Pancreas (tissue), 10 donors: ENCODE measurements around the gene BMP5. TPM values are rescaled to one million over a fixed set of nuclear protein-coding genes. Genes with fewer than 3 reads are reported as not detected.
A peak's percentile ranks its signal among the peaks of the same experiment; 100 is the strongest.
"Not testable (repeated sequence)": the region's sequence is repeated elsewhere in the genome, so short reads cannot be mapped to it uniquely, and the experiment has no call there.

Experiments used
- ATAC-seq, 4 donors: fragments of 200-7000 bp; cut with Tn5 transposase; one replicate each; pipeline versions ENCODE4 v1.8.0 to v1.9.1; 2020; ENCODE audit warnings: mild to moderate bottlenecking in 4 of 4, moderate library complexity in 4 of 4
- DNase-seq, 6 donors: peaks; one replicate each; pipeline ENCODE4 v3.0.0-alpha.2; 2020
- FAIRE-seq: peaks from 2 replicates; lab custom pipeline; 2012; peaks lifted over from hg19 to GRCh38; lab: Jason Lieb, UNC
- H3K27ac ChIP-seq, 4 donors: fragments of 200-600 bp; sonication (generic); 1 replicate in 3 of 4; 2 replicates in 1 of 4; pipeline versions ENCODE4 v1.5.0 to v1.8.0; 2020
- H3K27me3 ChIP-seq, 4 donors: fragments of 200-600 bp; one replicate each; pipeline ENCODE4 v1.8.0; 2021
- H3K36me3 ChIP-seq, 3 donors: fragments of 200-600 bp; sonication (generic) in 1 of 3; one replicate each; pipeline versions ENCODE4 v1.5.0 to v1.8.0; 2020 to 2021
- H3K4me1 ChIP-seq, 3 donors: fragments of 200-600 bp; one replicate each; pipeline ENCODE4 v1.8.0; 2021
- H3K4me3 ChIP-seq, 4 donors: fragments of 200-600 bp; sonication (generic) in 2 of 4; one replicate each; pipeline versions ENCODE4 v1.5.0 to v1.8.0; 2020 to 2021
- H3K9me3 ChIP-seq, 4 donors: fragments of 200-600 bp; one replicate each; pipeline ENCODE4 v1.8.0; 2021
- WGBS, 2 donors: extraction: QIAGEN DNeasy Blood & Tissue Kit; methylation state at CpG; one replicate each; pipeline ENCODE4 v1.1.7; 2013; 5-methylcytosine and 5-hydroxymethylcytosine counted together
- intact Hi-C, 3 donors: fragments of 100-400 bp; cut with DNase I; formaldehyde crosslinking; loops; one replicate each; pipeline versions ENCODE4 v1.11.1 to v1.14.2; 2022
- polyA plus RNA-seq, 2 donors: library from polyadenylated mRNA; stranded (reverse); fragments of 200-250 nt; gene quantifications; one replicate each; pipeline ENCODE4 v1.2.3, GENCODE V29; 2013
- total RNA-seq, 6 donors: library from RNA; stranded (reverse); fragmentation: NEBNext Ultra II Directional in 4 of 6; extraction: Animal tissue kit (Norgen Biotek cat#: 25700) in 4 of 6; gene quantifications; one replicate each; pipeline versions ENCODE4 v1.2.1 to v1.2.4, GENCODE V29; 2021 to 2023
- TF ChIP-seq, protein P1 (sequence below), 4 donors: fragments of 200-600 bp; sonication (generic) in 3 of 4; IDR thresholded peaks; one replicate each; pipeline versions ENCODE4 v1.5.0 to v1.8.0; 2021; ENCODE audit warnings: antibody characterized with exemption in 4 of 4
- donor health status: healthy with polysubstance abuse.
- donor health status: DM: no; HTN: no; CAD: no; lungs with moderate emphysema.
- donor health status: DM: no; HTN: no; CAD: no.
- donor health status: control.
- donor health status: control.
- donor health status: Bipolar disorder and iron deficiency.
- donor health status: DM: yes; HTN: yes; CAD: no.
- donor health status: DM: no; HTN: no; CAD: no.
- donor health status: DM: no; HTN: no; CAD: no.
- donor health status: DM: yes; HTN: yes; CAD: no.

The BMP5 gene
- total and polyA plus RNA-seq, 8 donors, result 0.32 to 6.2 (median 1.0) TPM

GRCh38 chr6:55916188-55916587 lies 40.8 kb upstream of the BMP5 start:
- FAIRE-seq (no peak), DNase-seq (no peak), ATAC-seq (no peak)
- no peaks in the 10 kb centered on the region for H3K36me3 ChIP-seq
- no peak overlapping the region for H3K4me3 ChIP-seq
- no peak overlapping the region for H3K27ac ChIP-seq
- 81 to 92% methylated on average over 2 of the region's 2 CpGs for WGBS, 2 donors
- H3K27me3 ChIP-seq, result no peaks in the 10 kb centered on the region
- intact Hi-C loops, result no loop called here
- H3K4me1 ChIP-seq, result no peaks in the 10 kb centered on the region
- TF ChIP-seq, protein P1, sequence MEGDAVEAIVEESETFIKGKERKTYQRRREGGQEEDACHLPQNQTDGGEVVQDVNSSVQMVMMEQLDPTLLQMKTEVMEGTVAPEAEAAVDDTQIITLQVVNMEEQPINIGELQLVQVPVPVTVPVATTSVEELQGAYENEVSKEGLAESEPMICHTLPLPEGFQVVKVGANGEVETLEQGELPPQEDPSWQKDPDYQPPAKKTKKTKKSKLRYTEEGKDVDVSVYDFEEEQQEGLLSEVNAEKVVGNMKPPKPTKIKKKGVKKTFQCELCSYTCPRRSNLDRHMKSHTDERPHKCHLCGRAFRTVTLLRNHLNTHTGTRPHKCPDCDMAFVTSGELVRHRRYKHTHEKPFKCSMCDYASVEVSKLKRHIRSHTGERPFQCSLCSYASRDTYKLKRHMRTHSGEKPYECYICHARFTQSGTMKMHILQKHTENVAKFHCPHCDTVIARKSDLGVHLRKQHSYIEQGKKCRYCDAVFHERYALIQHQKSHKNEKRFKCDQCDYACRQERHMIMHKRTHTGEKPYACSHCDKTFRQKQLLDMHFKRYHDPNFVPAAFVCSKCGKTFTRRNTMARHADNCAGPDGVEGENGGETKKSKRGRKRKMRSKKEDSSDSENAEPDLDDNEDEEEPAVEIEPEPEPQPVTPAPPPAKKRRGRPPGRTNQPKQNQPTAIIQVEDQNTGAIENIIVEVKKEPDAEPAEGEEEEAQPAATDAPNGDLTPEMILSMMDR (IDR thresholded peaks at IDR 0.05), result no peak
- no peaks in the 10 kb centered on the region for H3K9me3 ChIP-seq

DNA sequence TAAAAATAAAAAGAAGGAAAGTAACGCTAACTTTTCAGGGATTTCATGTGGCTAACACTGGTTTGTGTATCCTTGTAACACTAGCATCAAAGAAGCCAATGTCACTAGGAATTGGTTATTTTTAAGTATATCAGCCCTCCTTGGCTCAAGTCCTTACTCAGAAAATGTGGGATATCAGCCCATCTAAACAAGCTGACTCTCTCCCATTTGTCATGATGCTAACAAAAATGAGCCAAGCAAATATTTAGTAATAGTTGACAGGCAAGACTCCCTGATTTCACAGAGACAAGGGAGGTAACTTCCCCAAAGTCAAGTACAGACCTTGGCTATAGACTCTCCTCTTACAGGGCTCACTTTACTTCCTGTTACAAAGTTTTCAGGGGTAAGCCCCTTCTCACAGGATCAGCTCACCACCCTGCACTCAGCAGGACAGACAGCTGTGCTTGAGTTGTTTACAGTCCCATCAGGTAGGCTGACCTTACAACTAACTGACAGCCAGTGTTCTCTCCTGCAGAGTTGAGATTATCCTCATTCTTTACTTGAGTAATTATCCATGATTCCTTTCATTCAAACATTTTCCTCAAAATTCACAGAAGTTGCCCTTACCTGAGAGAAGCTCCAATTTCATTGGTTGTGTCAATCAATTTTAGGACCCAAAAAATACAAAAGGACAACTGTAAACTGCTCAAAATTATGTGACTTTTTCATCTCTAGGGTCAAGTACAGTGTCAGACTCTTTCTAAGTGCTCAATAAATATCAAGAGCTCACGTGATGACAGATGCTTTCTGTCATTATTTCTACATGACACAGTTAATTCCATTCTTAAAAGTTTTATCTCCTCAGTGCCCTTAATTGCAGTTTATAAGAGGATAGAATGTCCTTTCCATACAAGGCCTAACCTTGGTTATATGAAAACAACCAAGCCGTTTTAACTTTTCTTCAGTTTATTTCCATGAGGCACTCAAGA lies 38.1 kb upstream of the BMP5 start:
- Histone ChIP-seq H3K27me3 (no peaks in the 10 kb centered on the region), H3K36me3 (no peaks in the 10 kb centered on the region), H3K4me1 (no peaks in the 10 kb centered on the region), H3K27ac (no peak overlapping the region), H3K9me3 (no peaks in the 10 kb centered on the region), H3K4me3 (no peak overlapping the region)
- TF ChIP-seq, protein P1 (IDR thresholded peaks at IDR 0.05), result no peak
- 56% methylated on average over 3 of the region's 3 CpGs for WGBS, 2 donors
- intact Hi-C loops, result no loop called here
- FAIRE-seq (no peak), DNase-seq (no peak), ATAC-seq (no peak)

DNA sequence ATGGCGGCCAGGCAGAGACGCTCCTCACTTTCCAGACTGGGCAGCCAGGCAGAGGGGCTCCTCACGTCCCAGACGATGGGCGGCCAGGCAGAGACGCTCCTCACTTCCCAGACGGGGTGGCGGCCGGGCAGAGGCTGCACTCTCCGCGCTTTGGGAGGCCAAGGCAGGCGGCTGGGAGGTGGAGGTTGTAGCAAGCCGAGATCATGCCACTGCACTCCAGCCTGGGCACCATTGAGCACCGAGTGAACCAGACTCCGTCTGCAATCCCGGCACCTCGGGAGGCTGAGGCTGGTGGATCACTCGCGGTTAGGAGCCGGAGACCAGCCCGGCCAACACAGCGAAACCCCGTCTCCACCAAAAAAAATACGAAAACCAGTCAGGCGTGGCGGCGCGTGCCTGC lies 35.1 kb upstream of the BMP5 start:
- DNase-seq, H3K36me3 ChIP-seq, H3K27me3 ChIP-seq, intact Hi-C loops, H3K4me1 ChIP-seq, FAIRE-seq, H3K4me3 ChIP-seq, H3K27ac ChIP-seq, ATAC-seq, H3K9me3 ChIP-seq: not testable (repeated sequence)
- WGBS, 2 donors, result 91 to 94% methylated on average over 3 to 28 of the region's 28 CpGs

- H3K27me3 ChIP-seq, ATAC-seq, H3K4me3 ChIP-seq, FAIRE-seq, H3K36me3 ChIP-seq, intact Hi-C loops, H3K9me3 ChIP-seq, H3K27ac ChIP-seq, H3K4me1 ChIP-seq: not testable (repeated sequence)
- peak in 1 of 6 donors; percentile 26 for DNase-seq
- WGBS, 2 donors, result 91 to 93% methylated on average over 9 to 25 of the region's 26 CpGs
These were observed 34.5 kb upstream of the BMP5 start for GRCh38 chr6:55909911-55910310.

DNA sequence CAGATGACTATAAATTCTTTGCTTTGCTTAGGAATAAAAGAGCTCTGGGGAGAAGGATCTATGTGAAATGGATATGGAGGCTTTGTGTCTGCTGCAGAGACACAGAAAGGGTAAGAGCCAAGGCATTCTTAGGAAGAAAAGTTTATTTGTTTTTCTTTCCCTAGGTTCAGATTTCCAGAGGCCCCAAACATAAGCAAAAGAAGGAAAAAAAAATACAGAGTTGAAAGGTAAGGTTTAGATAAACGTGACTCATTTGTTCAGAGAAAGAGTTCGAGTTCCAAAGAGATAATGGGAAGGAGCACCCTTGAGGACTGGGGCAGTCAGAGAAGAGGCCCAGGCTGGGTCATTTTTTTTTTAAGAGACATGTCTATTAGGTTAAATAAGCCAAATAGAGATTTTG lies 27.4 kb upstream of the BMP5 start:
- FAIRE-seq, result no peak
- Histone ChIP-seq H3K9me3 (no peaks in the 10 kb centered on the region), H3K4me1 (peaks cover 4 to 20% (median 13%) of the 10 kb centered on the region in 3 donors), H3K27ac (no peak overlapping the region), H3K36me3 (no peaks in the 10 kb centered on the region), H3K4me3 (no peak overlapping the region), H3K27me3 (no peaks in the 10 kb centered on the region)
- DNase-seq, result no peak
- 26% methylated on average over 2 of the region's 2 CpGs for WGBS, 2 donors
- TF ChIP-seq, protein P1 (IDR thresholded peaks at IDR 0.05), result no peak
- ATAC-seq, result peak in 2 of 4 donors; percentile 23 to 36
- intact Hi-C loops, result no loop called here
